Left ventricle myocardium inferior (tissue), 1 donor: Measurements from ENCODE around the gene NOSIP. TPM values are rescaled to one million over a fixed set of nuclear protein-coding genes. Genes with fewer than 3 reads are reported as not detected.

ENCODE experiments used
- DNase-seq: peaks from one replicate; pipeline ENCODE4 v3.0.0-alpha.2; 2020
- H3K27ac ChIP-seq: fragments of 200-600 bp; replicated peaks from 2 replicates; pipeline ENCODE4 v1.8.0; 2021
- H3K27me3 ChIP-seq: fragments of 200-600 bp; 2 replicates; pipeline ENCODE4 v1.8.0; 2021; ENCODE audit warnings: low read depth
- H3K36me3 ChIP-seq: fragments of 200-600 bp; 2 replicates; pipeline ENCODE4 v1.8.0; 2021
- H3K4me1 ChIP-seq: fragments of 200-600 bp; 2 replicates; pipeline ENCODE4 v1.8.0; 2021
- H3K4me3 ChIP-seq: fragments of 200-600 bp; 2 replicates; pipeline ENCODE4 v1.8.0; 2021; ENCODE audit warnings: mild to moderate bottlenecking, moderate library complexity
- H3K9me3 ChIP-seq: fragments of 200-600 bp; replicated peaks from 2 replicates; pipeline ENCODE4 v1.8.0; 2021
- CTCF ChIP-seq: fragments of 200-600 bp; IDR thresholded peaks from 2 replicates; pipeline ENCODE4 v1.8.0; 2021; ENCODE audit warnings: antibody characterized with exemption, mild to moderate bottlenecking, borderline replicate concordance
- intact Hi-C: fragments of 100-400 bp; cut with micrococcal nuclease; formaldehyde crosslinking; loops from one replicate; pipeline ENCODE4 v1.11.0; 2022
- total RNA-seq: library from RNA; stranded (reverse); fragmentation: NEBNext Ultra II Directional; extraction: Animal tissue kit (Norgen Biotek cat#: 25700); gene quantifications from one replicate; pipeline ENCODE4 v1.2.1, GENCODE V29; 2021
- donor health status: DM: no; HTN: yes; CAD: no; lungs with severe emphysema.

Gene NOSIP
- total RNA-seq, 1 donor from 2014 or later = 47.3 TPM

DNA sequence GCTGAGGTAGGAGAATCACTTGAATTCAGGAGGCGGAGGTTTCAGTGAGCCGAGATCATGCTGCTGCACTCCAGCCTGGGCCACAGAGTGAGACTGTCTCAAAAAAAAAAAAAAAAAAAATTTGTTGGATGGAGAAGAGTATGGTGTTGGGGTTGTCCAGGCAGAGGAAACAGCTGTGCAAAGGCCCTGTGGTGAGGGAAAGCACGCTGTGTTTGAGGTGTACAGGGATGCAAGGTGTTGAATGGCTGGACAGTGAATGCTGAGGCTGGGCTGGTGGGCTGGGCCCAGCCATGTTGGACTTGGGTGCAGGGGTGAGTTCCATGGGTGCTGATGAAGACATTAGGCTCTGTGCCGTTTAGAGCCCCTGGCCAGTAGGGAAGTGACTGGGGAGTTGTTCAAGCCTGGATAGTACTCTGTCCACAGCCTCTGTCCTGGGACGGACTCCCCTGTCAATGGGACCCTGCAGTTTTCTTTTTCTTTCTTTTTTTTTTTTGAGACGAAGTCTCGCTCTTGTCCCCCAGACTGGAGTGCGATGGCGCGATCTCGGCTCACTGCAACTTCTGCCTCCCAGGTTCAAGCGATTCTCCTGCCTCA is 29.2 kb upstream of the NOSIP start:
- peaks cover 65% of the 10 kb centered on the region for H3K36me3 ChIP-seq
- H3K9me3 ChIP-seq = no peaks in the 10 kb centered on the region
- H3K27me3 ChIP-seq = no peaks in the 10 kb centered on the region
- DNase-seq = no peak
- peaks cover 36% of the 10 kb centered on the region for H3K4me1 ChIP-seq
- H3K27ac ChIP-seq = no peak overlapping the region
- no peak for TF ChIP-seq CTCF
- no peak overlapping the region for H3K4me3 ChIP-seq
- intact Hi-C loops = no loop called here

GRCh38 chr19:49605605-49606004 is 25.2 kb upstream of the NOSIP start:
- Histone ChIP-seq H3K27ac (no peak overlapping the region), H3K4me1 (peaks cover 9% of the 10 kb centered on the region), H3K27me3 (no peaks in the 10 kb centered on the region), H3K4me3 (no peak overlapping the region), H3K36me3 (peaks cover 88% of the 10 kb centered on the region), H3K9me3 (no peaks in the 10 kb centered on the region)
- DNase-seq = no peak
- TF ChIP-seq CTCF = no peak
- intact Hi-C loops = no loop called here

DNA sequence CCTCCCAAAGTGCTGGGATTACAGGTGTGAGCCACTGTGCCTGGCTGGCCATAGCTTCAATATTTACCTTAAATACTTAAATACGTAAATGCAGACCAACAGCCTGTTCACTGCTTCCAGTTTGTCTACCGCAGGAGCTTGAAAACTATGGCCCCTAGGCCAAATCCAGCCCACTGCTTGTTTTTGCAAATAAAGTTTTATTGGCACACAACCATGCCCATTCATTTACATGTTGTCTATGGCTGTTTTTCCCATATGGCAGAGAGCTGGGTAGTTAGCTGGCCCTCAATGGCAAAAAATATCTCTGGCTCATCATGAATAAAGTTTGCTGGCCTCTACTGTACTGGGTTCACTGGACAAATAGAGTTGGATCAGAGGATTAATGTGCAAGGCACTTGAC is 22.4 kb upstream of the NOSIP start:
- DNase-seq = no peak
- H3K27ac ChIP-seq = no peak overlapping the region
- intact Hi-C loops = no loop called here
- H3K9me3 ChIP-seq = no peaks in the 10 kb centered on the region
- peaks cover 88% of the 10 kb centered on the region for H3K36me3 ChIP-seq
- H3K27me3 ChIP-seq = no peaks in the 10 kb centered on the region
- H3K4me1 ChIP-seq = peaks cover 9% of the 10 kb centered on the region
- no peak overlapping the region for H3K4me3 ChIP-seq
- no peak for TF ChIP-seq CTCF

DNA sequence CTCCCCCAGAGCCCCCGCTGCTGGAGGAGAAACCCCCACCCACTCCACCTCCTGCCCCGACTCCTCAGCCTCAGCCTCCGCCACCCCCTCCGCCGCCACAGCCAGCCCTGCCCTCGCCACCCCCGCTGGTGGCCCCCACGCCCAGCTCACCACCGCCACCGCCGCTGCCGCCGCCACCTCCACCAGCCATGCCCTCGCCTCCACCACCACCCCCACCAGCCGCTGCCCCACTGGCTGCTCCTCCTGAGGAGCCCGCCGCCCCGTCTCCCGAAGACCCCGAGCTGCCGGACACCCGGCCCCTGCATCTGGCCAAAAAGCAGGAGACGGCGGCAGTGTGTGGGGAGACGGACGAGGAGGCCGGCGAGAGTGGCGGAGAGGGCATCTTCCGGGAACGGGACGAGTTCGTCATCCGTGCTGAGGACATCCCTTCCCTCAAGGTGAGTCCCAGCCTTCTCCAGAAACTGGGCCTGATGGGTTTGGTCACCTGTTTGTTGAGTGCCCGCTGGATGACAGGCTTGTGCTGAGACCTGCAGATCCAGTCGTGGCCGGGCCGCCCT is 21.2 kb upstream of the NOSIP start:
- peaks cover 91% of the 10 kb centered on the region for H3K36me3 ChIP-seq
- no peak overlapping the region for H3K27ac ChIP-seq
- H3K4me3 ChIP-seq = no peak overlapping the region
- peaks cover 9% of the 10 kb centered on the region for H3K4me1 ChIP-seq
- DNase-seq = no peak
- no peaks in the 10 kb centered on the region for H3K27me3 ChIP-seq
- intact Hi-C loops = no loop called here
- no peak for TF ChIP-seq CTCF
- H3K9me3 ChIP-seq = no peaks in the 10 kb centered on the region

DNA sequence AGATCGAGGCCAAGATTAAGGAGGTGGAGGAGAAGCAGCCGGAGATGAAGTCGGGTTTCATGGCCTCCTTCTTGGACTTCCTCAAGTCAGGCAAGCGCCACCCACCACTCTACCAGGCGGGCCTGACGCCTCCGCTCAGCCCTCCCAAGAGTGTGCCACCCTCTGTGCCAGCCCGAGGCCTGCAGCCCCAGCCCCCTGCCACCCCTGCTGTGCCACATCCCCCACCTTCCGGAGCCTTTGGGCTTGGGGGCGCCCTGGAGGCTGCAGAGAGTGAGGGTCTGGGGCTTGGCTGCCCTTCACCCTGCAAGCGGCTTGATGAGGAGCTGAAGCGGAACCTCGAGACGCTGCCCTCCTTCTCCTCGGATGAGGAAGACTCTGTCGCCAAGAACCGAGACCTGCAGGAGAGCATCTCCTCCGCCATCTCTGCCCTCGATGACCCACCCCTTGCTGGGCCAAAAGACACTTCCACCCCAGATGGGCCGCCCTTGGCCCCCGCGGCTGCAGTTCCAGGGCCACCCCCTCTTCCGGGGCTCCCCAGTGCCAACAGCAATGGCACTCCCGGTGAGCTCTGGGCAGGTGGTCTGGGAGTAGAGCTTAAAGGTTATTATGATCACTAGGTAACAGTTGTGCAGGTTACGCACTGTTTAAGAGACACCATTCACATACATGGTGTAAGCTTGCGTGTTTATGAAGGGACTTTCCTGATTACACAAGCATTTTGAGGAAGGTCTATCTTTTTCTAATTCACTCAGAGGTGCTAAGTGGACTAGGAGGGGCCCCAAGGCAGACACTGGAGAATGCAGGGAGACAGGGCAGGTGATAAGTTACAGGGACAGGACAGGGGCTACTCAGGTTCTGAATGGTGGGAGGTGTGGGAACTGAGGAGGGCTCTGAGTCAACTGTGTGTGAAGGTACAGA is 19.3 kb upstream of the NOSIP start:
- H3K36me3 ChIP-seq = peaks cover 98% of the 10 kb centered on the region
- intact Hi-C loops = no loop called here

More for the DNA sequence above, 19.3 kb upstream of the NOSIP start:
- DNase-seq = no peak
- no peak overlapping the region for H3K4me3 ChIP-seq
- no peak overlapping the region for H3K27ac ChIP-seq
- H3K9me3 ChIP-seq = no peaks in the 10 kb centered on the region
- H3K4me1 ChIP-seq = peaks cover under 1% of the 10 kb centered on the region
- TF ChIP-seq CTCF = no peak
- no peaks in the 10 kb centered on the region for H3K27me3 ChIP-seq
